Neuronal stem cell (in vitro differentiated cells): ENCODE results near the gene IMPG2.

Experiments
- DNase-seq: peaks from one replicate; pipeline ENCODE4 v3.0.0-alpha.2; 2013; ENCODE audit warnings: low spot score
- H2AFZ ChIP-seq: one replicate; pipeline ENCODE4 v1.6.1; 2013; ENCODE audit warnings: mild to moderate bottlenecking, low read length, inconsistent platforms
- H2AK5ac ChIP-seq: 2 replicates; pipeline ENCODE4 v1.6.1; 2013; ENCODE audit warnings: low read depth, mild to moderate bottlenecking, inconsistent platforms, low read length, moderate library complexity, mixed read lengths
- H2BK120ac ChIP-seq: 2 replicates; pipeline ENCODE4 v1.6.1; 2013; ENCODE audit warnings: low read depth, mild to moderate bottlenecking, inconsistent platforms, low read length, moderate library complexity, mixed read lengths
- H2BK12ac ChIP-seq: one replicate; pipeline ENCODE4 v1.6.1; 2013; ENCODE audit warnings: low read length, inconsistent platforms
- H2BK15ac ChIP-seq: 2 replicates; pipeline ENCODE4 v1.6.1; 2013; ENCODE audit warnings: mild to moderate bottlenecking, low read length, inconsistent platforms, mixed read lengths
- H2BK5ac ChIP-seq: one replicate; pipeline ENCODE4 v1.6.1; 2013; ENCODE audit warnings: inconsistent platforms, mild to moderate bottlenecking, low read length, moderate library complexity
- H3K14ac ChIP-seq: one replicate; pipeline ENCODE4 v1.6.1; 2013; ENCODE audit warnings: low read length, inconsistent platforms
- H3K18ac ChIP-seq: 2 replicates; pipeline ENCODE4 v1.6.1; 2013; ENCODE audit warnings: low read length, inconsistent platforms
- H3K23ac ChIP-seq: 2 replicates; pipeline ENCODE4 v1.6.1; 2013; ENCODE audit warnings: low read depth, mild to moderate bottlenecking, mixed read lengths, low read length, inconsistent platforms; ENCODE audit not compliant: poor library complexity
- H3K27ac ChIP-seq: replicated peaks from 3 replicates; pipeline ENCODE4 v1.5.1; 2013; ENCODE audit warnings: low read length, inconsistent platforms
- H3K27me3 ChIP-seq, 3 experiments: 2 replicates each; pipeline ENCODE4 v1.6.1; 2013; ENCODE audit warnings: low read length in 3 of 3, mild to moderate bottlenecking in 2 of 3, inconsistent platforms in 1 of 3, low read depth in 1 of 3, mixed read lengths in 1 of 3, moderate library complexity in 1 of 3; ENCODE audit not compliant: control insufficient read depth in 3 of 3, insufficient read depth in 3 of 3
- H3K36me3 ChIP-seq, 2 donors: replicated peaks in 1 of 2; 2 replicates each; pipeline ENCODE4 v1.6.1; 2013; ENCODE audit warnings: low read length in 2 of 2; ENCODE audit not compliant: control insufficient read depth in 2 of 2, insufficient read depth in 2 of 2
- H3K4ac ChIP-seq: 2 replicates; pipeline ENCODE4 v1.6.1; 2013; ENCODE audit warnings: inconsistent platforms, mild to moderate bottlenecking, low read length, moderate library complexity
- H3K4me1 ChIP-seq, 2 donors: 1 replicate in 1 of 2; 2 replicates in 1 of 2; pipeline ENCODE4 v1.6.1; 2013; ENCODE audit warnings: low read length in 2 of 2, low read depth in 1 of 2; ENCODE audit not compliant: control insufficient read depth in 2 of 2, insufficient read depth in 1 of 2
- H3K4me2 ChIP-seq: one replicate; pipeline ENCODE4 v1.6.1; 2013; ENCODE audit warnings: mild to moderate bottlenecking, low read length, inconsistent platforms; ENCODE audit not compliant: insufficient read depth, poor library complexity, severe bottlenecking
- H3K4me3 ChIP-seq, 2 donors: 2 replicates each; pipeline ENCODE4 v1.5.1; 2013; ENCODE audit warnings: low read length in 2 of 2, mild to moderate bottlenecking in 2 of 2, inconsistent platforms in 1 of 2, moderate library complexity in 1 of 2
- H3K79me1 ChIP-seq: one replicate; pipeline ENCODE4 v1.6.1; 2013; ENCODE audit warnings: low read depth, mild to moderate bottlenecking, inconsistent platforms, low read length, moderate library complexity
- H3K9ac ChIP-seq: one replicate; pipeline ENCODE4 v1.6.1; 2013; ENCODE audit warnings: mild to moderate bottlenecking, low read depth, low read length, inconsistent platforms; ENCODE audit not compliant: poor library complexity
- H3K9me3 ChIP-seq, 2 donors: replicated peaks in 1 of 2; 2 replicates each; pipeline versions ENCODE3 to v1.6.1; 2013; ENCODE audit warnings: low read length in 2 of 2, mild to moderate bottlenecking in 2 of 2, inconsistent platforms in 1 of 2, low read depth in 1 of 2, mixed read lengths in 1 of 2, moderate library complexity in 1 of 2; ENCODE audit not compliant: control insufficient read depth in 2 of 2, insufficient read depth in 1 of 2
- H4K8ac ChIP-seq: one replicate; pipeline ENCODE4 v1.6.1; 2013; ENCODE audit warnings: low read depth, mild to moderate bottlenecking, inconsistent platforms, low read length, moderate library complexity
- H4K91ac ChIP-seq: one replicate; pipeline ENCODE4 v1.6.1; 2013; ENCODE audit warnings: low read length, low read depth, mild to moderate bottlenecking, inconsistent platforms; ENCODE audit not compliant: poor library complexity
- WGBS, 2 donors: extraction: QIAGEN DNeasy Blood & Tissue Kit; methylation state at CpG; one replicate each; pipeline ENCODE4 v1.1.7; 2013; ENCODE audit warnings: missing lambda C conversion rate in 2 of 2, mixed read lengths in 1 of 2; ENCODE audit not compliant: insufficient read length in 2 of 2, insufficient replicate concordance in 1 of 2; ENCODE audit errors: extremely low coverage in 2 of 2; 5-methylcytosine and 5-hydroxymethylcytosine counted together

Gene IMPG2

DNA sequence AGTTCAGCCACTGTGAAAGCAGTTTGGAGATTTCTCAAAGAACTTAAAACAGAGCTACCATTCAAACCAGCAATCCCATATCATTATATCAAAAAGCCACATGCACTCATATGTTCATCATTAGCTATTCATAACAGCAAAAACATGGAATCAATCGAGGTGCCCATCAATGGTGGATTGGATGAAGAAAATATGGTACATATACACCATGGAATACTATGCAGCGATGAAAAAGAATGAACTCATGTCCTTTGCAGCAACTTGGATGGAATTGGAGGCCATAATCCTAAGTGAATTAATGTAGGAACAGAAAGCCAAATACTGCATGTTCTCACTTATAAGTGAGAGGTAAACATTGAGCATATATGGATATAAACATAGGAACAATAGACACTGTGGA lies 32.1 kb downstream of the IMPG2 start:
- H3K18ac ChIP-seq: no peak overlapping the region
- DNase-seq: no peak
- no peak overlapping the region for H3K14ac ChIP-seq
- H2BK120ac ChIP-seq: no peak overlapping the region
- no peak overlapping the region for H3K9ac ChIP-seq
- H3K27me3 ChIP-seq: no peaks in the 10 kb centered on the region
- no peak overlapping the region for H3K4me2 ChIP-seq
- no peak overlapping the region for H2AK5ac ChIP-seq
- no peak overlapping the region for H2AFZ ChIP-seq
- no CpG with 5 or more reads among the region's 2 CpGs for WGBS, 2 donors
- H2BK15ac ChIP-seq: no peak overlapping the region
- H3K4me1 ChIP-seq: no peaks in the 10 kb centered on the region
- no peak overlapping the region for H4K91ac ChIP-seq
- H2BK12ac ChIP-seq: no peak overlapping the region
- no peak overlapping the region for H3K23ac ChIP-seq
- H3K27ac ChIP-seq: no peak overlapping the region
- no peaks in the 10 kb centered on the region for H3K36me3 ChIP-seq
- no peak overlapping the region for H3K4me3 ChIP-seq
- H3K9me3 ChIP-seq: no peaks in the 10 kb centered on the region
- H2BK5ac ChIP-seq: no peak overlapping the region
- no peak overlapping the region for H4K8ac ChIP-seq
- H3K79me1 ChIP-seq: no peaks in the 10 kb centered on the region
- no peak overlapping the region for H3K4ac ChIP-seq

DNA sequence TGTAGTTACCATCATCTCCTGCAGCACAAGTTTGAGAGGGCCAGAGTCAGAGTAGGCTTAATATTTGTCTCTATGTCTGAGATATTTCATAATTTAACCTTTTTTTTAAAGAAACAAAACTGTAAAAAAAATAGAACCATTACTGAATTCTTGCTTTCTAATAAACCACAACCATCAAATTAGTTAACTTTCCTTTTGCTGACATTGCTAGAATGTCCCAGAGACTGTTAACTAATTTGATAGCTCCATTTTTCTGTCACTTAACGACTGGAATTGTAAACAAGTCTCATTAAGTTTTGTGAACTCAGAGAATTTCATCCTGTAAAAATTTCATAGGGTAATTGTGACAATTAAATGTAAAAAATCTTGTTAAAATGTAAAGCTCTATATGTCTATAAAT lies 35.6 kb downstream of the IMPG2 start:
- H3K9ac ChIP-seq: no peak overlapping the region
- no peaks in the 10 kb centered on the region for H3K4me1 ChIP-seq
- no peak overlapping the region for H3K4me3 ChIP-seq
- DNase-seq: no peak
- H3K23ac ChIP-seq: no peak overlapping the region
- no peak overlapping the region for H3K14ac ChIP-seq
- H2AK5ac ChIP-seq: no peak overlapping the region
- no peak overlapping the region for H2BK5ac ChIP-seq
- no peak overlapping the region for H2BK15ac ChIP-seq
- H3K27me3 ChIP-seq: no peaks in the 10 kb centered on the region
- H4K8ac ChIP-seq: no peak overlapping the region
- no peak overlapping the region for H3K27ac ChIP-seq
- no peak overlapping the region for H2BK12ac ChIP-seq
- H2AFZ ChIP-seq: no peak overlapping the region
- no peak overlapping the region for H3K4ac ChIP-seq
- H4K91ac ChIP-seq: no peak overlapping the region
- H3K4me2 ChIP-seq: no peak overlapping the region
- no peaks in the 10 kb centered on the region for H3K36me3 ChIP-seq
- H3K9me3 ChIP-seq: no peaks in the 10 kb centered on the region
- no peak overlapping the region for H2BK120ac ChIP-seq
- no peaks in the 10 kb centered on the region for H3K79me1 ChIP-seq
- WGBS, 2 donors: no CpG with 5 or more reads among the region's 1 CpG
- H3K18ac ChIP-seq: no peak overlapping the region

DNA sequence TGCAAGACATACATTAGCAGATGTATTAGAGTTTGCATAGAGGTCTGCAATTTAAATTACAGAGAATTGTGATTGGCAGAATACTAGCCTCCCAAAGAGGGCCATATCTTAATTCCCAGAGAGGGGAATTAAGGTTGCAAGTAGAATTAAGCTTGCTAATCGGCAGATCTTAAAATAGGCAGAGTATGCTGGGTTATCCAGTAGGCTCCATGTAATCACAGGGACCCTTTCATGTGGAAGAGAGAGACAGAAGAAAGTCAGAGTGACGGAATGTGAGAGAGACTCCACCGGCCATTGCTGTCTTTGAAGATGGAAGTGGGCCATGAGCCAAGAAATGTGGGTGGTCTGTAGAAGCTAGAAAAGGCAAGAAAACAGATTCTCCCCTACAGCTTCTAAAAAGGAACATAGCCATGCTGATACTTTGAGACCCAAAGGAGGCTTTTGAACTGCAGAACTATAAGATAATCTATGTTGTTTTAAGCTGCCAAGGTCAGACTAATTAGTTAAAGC lies 38.8 kb downstream of the IMPG2 start:
- H4K91ac ChIP-seq: no peak overlapping the region

DNA sequence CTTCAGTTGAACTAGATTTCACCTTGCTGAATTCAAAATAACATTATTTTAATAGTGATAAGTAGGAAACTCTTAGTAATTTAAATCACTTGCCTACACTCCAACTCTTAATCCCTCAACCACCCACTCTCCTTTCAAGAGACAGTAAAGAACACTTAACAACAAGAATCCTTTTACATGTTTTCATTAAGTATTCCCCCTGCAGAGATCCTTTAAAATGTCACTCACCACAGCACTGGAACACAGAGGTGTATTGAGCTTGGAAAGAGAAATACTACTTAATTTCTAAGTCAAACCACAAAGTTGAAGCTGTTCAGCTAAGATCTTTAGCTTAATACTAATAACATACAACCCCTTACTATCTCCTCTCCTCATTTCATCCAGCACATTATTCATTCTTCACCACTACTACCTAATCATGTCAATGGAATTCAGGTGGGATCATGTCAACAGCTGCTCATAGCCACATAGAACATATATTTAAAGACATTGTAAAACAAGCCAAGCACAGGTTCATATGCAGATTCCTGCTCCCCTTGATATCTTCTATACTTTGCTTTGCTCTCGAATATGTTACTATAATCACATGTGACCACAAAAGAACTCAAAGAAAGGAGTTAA lies 40.5 kb downstream of the IMPG2 start:
- no peak overlapping the region for H3K9ac ChIP-seq
- no peak overlapping the region for H2BK120ac ChIP-seq
- H3K9me3 ChIP-seq: no peaks in the 10 kb centered on the region
- DNase-seq: no peak
- no peak overlapping the region for H2BK12ac ChIP-seq
- H3K14ac ChIP-seq: no peak overlapping the region
- no peak overlapping the region for H4K8ac ChIP-seq
- H3K23ac ChIP-seq: no peak overlapping the region
- H2AFZ ChIP-seq: no peak overlapping the region
- no peak overlapping the region for H3K4me3 ChIP-seq
- no peak overlapping the region for H2AK5ac ChIP-seq
- no peak overlapping the region for H4K91ac ChIP-seq
- H3K36me3 ChIP-seq: no peaks in the 10 kb centered on the region
- H3K4me1 ChIP-seq: no peaks in the 10 kb centered on the region
- no peak overlapping the region for H3K27ac ChIP-seq
- no peaks in the 10 kb centered on the region for H3K27me3 ChIP-seq
- no CpG with 5 or more reads among the region's 1 CpG for WGBS, 2 donors
- H2BK5ac ChIP-seq: no peak overlapping the region
- no peak overlapping the region for H3K18ac ChIP-seq
- H3K4ac ChIP-seq: no peak overlapping the region
- H3K79me1 ChIP-seq: no peaks in the 10 kb centered on the region
- H3K4me2 ChIP-seq: no peak overlapping the region
- H2BK15ac ChIP-seq: no peak overlapping the region

More for the DNA sequence above, 38.8 kb downstream of the IMPG2 start:
- Histone ChIP-seq H3K4me2 (no peak overlapping the region), H2AK5ac (no peak overlapping the region), H3K9me3 (no peaks in the 10 kb centered on the region), H2BK15ac (no peak overlapping the region), H3K4me3 (no peak overlapping the region), H3K14ac (no peak overlapping the region), H3K23ac (no peak overlapping the region), H2BK12ac (no peak overlapping the region), H3K79me1 (no peaks in the 10 kb centered on the region), H2AFZ (no peak overlapping the region), H3K18ac (no peak overlapping the region), H3K27me3 (no peaks in the 10 kb centered on the region), H2BK5ac (no peak overlapping the region), H3K4me1 (no peaks in the 10 kb centered on the region), H3K27ac (no peak overlapping the region), H4K8ac (no peak overlapping the region), H3K4ac (no peak overlapping the region), H3K9ac (no peak overlapping the region), H2BK120ac (no peak overlapping the region), H3K36me3 (no peaks in the 10 kb centered on the region)
- no CpG with 5 or more reads among the region's 3 CpGs for WGBS, 2 donors
- DNase-seq: no peak
